Epithelial cell of esophagus (primary cell): ENCODE measurements around the gene SMAD7.

Source experiments
- DNase-seq: peaks from one replicate; pipeline ENCODE4 v3.0.0; 2010; ENCODE audit warnings: low read depth
- H3K4me3 ChIP-seq: 2 replicates; pipeline ENCODE4 v1.5.1; 2011; ENCODE audit warnings: mild to moderate bottlenecking, low read length, control low read depth
- CTCF ChIP-seq: IDR thresholded peaks from 2 replicates; pipeline ENCODE4 v1.5.1; 2011; ENCODE audit warnings: low read depth, mild to moderate bottlenecking, low read length, control low read depth, inconsistent platforms; ENCODE audit not compliant: insufficient read depth; ENCODE audit errors: missing control alignments

The SMAD7 gene

GRCh38 chr18:48939205-48940097 lies 11.3 kb downstream of the SMAD7 start:
- H3K4me3 ChIP-seq, result no peak overlapping the region
- no peak for TF ChIP-seq CTCF
- DNase-seq, result no peak

GRCh38 chr18:48938827-48939204 lies 11.9 kb downstream of the SMAD7 start:
- TF ChIP-seq CTCF, result no peak
- DNase-seq, result peak; percentile 49
- no peak overlapping the region for H3K4me3 ChIP-seq

- DNase-seq, result no peak
- no peak overlapping the region for H3K4me3 ChIP-seq
- TF ChIP-seq CTCF, result no peak
These were observed 12.7 kb downstream of the SMAD7 start for GRCh38 chr18:48937869-48938750.

- no peak overlapping the region for H3K4me3 ChIP-seq
- DNase-seq, result no peak
- no peak for TF ChIP-seq CTCF
These were observed 15.4 kb downstream of the SMAD7 start for GRCh38 chr18:48935433-48935774.

- DNase-seq, result no peak
- no peak for TF ChIP-seq CTCF
- no peak overlapping the region for H3K4me3 ChIP-seq
These were observed 15.9 kb downstream of the SMAD7 start for GRCh38 chr18:48934723-48935432.

GRCh38 chr18:48934415-48934722 lies 16.4 kb downstream of the SMAD7 start:
- H3K4me3 ChIP-seq, result no peak overlapping the region
- no peak for DNase-seq
- TF ChIP-seq CTCF, result no peak
